Smooth muscle cell (in vitro differentiated cells): Measurements from ENCODE around the gene STAT3. TPM values are rescaled to one million over a fixed set of nuclear protein-coding genes. Genes with fewer than 3 reads are reported as not detected.

Source experiments
- DNase-seq: peaks from one replicate; lab custom pipeline; 2025; ENCODE audit not compliant: unreplicated experiment; lab: John Stamatoyannopoulos, UW
- H2AFZ ChIP-seq: fragments of 200-600 bp; sonication (generic); 2 replicates; pipeline ENCODE4 v1.6.0; 2016; ENCODE audit warnings: antibody characterized with exemption, low read depth, mild to moderate bottlenecking
- H3F3A ChIP-seq: fragments of 200-600 bp; sonication (generic); 2 replicates; pipeline ENCODE4 v1.6.0; 2017; ENCODE audit warnings: antibody characterized with exemption, low read depth
- H3K27ac ChIP-seq: fragments of 200-600 bp; sonication (generic); 2 replicates; pipeline ENCODE4 v1.5.1; 2016; ENCODE audit warnings: low read depth, mild to moderate bottlenecking
- H3K27me3 ChIP-seq: fragments of 200-600 bp; sonication (generic); 2 replicates; pipeline ENCODE4 v1.6.1; 2016; ENCODE audit warnings: low read depth, mild to moderate bottlenecking
- H3K36me3 ChIP-seq: fragments of 200-600 bp; sonication (generic); 2 replicates; pipeline ENCODE4 v1.5.1; 2016; ENCODE audit warnings: low read depth
- H3K4me1 ChIP-seq: fragments of 200-600 bp; sonication (generic); 2 replicates; pipeline ENCODE4 v1.5.1; 2016; ENCODE audit warnings: low read depth
- H3K4me2 ChIP-seq: fragments of 200-600 bp; sonication (generic); 2 replicates; pipeline ENCODE4 v1.6.0; 2016; ENCODE audit warnings: mild to moderate bottlenecking
- H3K4me3 ChIP-seq: fragments of 200-600 bp; sonication (generic); 2 replicates; pipeline ENCODE4 v1.5.1; 2016; ENCODE audit warnings: mild to moderate bottlenecking
- H3K79me2 ChIP-seq: fragments of 200-600 bp; sonication (generic); 2 replicates; pipeline ENCODE4 v1.6.0; 2016; ENCODE audit warnings: low read depth, mild to moderate bottlenecking
- H3K9ac ChIP-seq: fragments of 200-600 bp; sonication (generic); 2 replicates; pipeline ENCODE4 v1.6.0; 2016; ENCODE audit warnings: low read depth
- H3K9me3 ChIP-seq: fragments of 200-600 bp; sonication (generic); replicated peaks from 2 replicates; pipeline ENCODE4 v1.5.1; 2016; ENCODE audit warnings: low read depth
- H4K20me1 ChIP-seq: fragments of 200-600 bp; sonication (generic); 2 replicates; pipeline ENCODE4 v1.6.0; 2016; ENCODE audit warnings: low read depth
- WGBS: methylation state at CpG from one replicate; pipeline ENCODE4 v1.1.7; 2016; ENCODE audit warnings: low lambda C conversion rate; 5-methylcytosine and 5-hydroxymethylcytosine counted together
- polyA plus RNA-seq: library from polyadenylated mRNA; unstranded; fragments of >200 nt; fragmentation: Nextera tagmentation; extraction: Ambion mirVana; gene quantifications from 2 replicates; pipeline ENCODE4 v1.2.1, GENCODE V29; 2016
- total RNA-seq: library from RNA; depleted of rRNA; stranded (reverse); fragments of >200 nt; gene quantifications from 2 replicates; pipeline ENCODE4 v1.2.3, GENCODE V29; 2014
- TF ChIP-seq, protein P1 (sequence below): fragments of 200-600 bp; sonication (generic); IDR thresholded peaks from 2 replicates; pipeline ENCODE4 v1.5.1; 2017; ENCODE audit warnings: borderline replicate concordance, mild to moderate bottlenecking, antibody characterized with exemption; ENCODE audit not compliant: insufficient read depth, poor library complexity, severe bottlenecking

STAT3 gene
- total and polyA plus RNA-seq, 2 experiments from 2014 or later, result 85.6 to 87.7 TPM

DNA sequence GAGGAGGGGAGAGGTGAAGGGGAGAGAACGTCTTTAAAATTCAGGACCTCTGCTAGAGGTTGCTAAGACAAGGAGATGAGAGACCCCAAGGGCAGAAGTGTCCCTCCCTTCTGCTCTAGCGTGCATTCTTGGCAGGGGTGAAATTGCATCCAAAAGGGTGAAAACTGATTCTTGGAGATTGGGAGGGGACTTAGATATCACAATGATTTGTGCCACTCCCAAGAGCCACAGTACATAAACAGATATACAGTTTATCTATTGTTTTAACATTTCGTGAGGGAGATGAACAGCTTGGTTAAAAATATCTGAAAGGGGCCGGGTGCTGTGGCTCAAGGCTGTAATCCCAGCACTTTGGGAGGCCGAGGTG is 22.1 kb upstream of the STAT3 start:
- TF ChIP-seq, protein P1, sequence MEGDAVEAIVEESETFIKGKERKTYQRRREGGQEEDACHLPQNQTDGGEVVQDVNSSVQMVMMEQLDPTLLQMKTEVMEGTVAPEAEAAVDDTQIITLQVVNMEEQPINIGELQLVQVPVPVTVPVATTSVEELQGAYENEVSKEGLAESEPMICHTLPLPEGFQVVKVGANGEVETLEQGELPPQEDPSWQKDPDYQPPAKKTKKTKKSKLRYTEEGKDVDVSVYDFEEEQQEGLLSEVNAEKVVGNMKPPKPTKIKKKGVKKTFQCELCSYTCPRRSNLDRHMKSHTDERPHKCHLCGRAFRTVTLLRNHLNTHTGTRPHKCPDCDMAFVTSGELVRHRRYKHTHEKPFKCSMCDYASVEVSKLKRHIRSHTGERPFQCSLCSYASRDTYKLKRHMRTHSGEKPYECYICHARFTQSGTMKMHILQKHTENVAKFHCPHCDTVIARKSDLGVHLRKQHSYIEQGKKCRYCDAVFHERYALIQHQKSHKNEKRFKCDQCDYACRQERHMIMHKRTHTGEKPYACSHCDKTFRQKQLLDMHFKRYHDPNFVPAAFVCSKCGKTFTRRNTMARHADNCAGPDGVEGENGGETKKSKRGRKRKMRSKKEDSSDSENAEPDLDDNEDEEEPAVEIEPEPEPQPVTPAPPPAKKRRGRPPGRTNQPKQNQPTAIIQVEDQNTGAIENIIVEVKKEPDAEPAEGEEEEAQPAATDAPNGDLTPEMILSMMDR, result no peak
- no peak for DNase-seq
- Histone ChIP-seq H3K36me3 (no peaks in the 10 kb centered on the region), H3K4me1 (peaks cover 22% of the 10 kb centered on the region), H3K9me3 (no peaks in the 10 kb centered on the region), H3K4me3 (no peak overlapping the region), H3K79me2 (peaks cover 95% of the 10 kb centered on the region), H3F3A (peaks cover 4% of the 10 kb centered on the region), H3K27ac (peak overlapping the region; percentile 78), H4K20me1 (peaks cover 100% of the 10 kb centered on the region), H3K27me3 (no peaks in the 10 kb centered on the region), H3K4me2 (peak overlapping the region; percentile 9), H3K9ac (peak overlapping the region; percentile 4), H2AFZ (no peak overlapping the region)
- 89% methylated on average over 5 of the region's 5 CpGs for WGBS

DNA sequence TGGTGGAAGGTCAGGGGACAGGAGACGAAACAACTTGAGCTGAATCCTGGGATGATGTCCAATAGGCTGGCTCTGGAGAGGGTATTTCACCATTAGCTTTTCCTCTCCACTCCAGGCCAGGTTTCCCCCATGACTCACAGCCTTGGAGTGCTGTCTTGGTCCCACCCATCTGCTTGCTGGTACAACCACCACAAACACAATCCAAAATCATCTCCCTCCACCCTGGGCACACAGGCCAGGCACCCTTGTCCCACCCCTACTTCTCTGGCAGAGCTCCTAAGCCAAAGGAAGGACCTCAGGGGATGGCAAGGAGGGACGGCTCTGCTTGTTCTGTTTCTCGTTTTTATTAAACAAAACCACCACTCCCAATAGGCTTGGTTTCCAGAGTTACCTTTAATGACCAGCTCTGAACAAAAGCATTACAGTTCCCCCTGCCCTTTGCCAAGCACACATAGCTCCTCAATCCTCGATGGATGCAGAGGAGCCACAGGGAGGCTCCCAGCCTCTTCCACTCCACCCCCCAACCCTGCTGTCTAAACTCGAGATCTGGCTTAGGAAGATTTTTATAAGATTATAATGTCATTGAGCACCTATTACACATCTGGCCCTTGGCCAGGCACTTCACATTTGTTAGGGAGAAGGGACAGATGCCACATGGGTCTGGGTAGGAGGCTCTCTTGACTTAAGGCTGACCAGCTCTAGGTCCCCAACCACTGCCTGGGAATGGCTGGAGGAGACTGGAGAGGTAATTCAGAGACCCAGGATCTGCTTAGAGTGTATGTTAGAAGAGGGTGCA is 21.5 kb upstream of the STAT3 start:
- Histone ChIP-seq H3K36me3 (no peaks in the 10 kb centered on the region), H3K27ac (peak overlapping the region; percentile 78), H3K79me2 (peaks cover 90% of the 10 kb centered on the region), H2AFZ (no peak overlapping the region), H3F3A (peaks cover 4% of the 10 kb centered on the region), H3K9me3 (no peaks in the 10 kb centered on the region), H3K4me1 (peaks cover 22% of the 10 kb centered on the region), H3K9ac (peak overlapping the region; percentile 4), H4K20me1 (peaks cover 100% of the 10 kb centered on the region), H3K4me2 (peak overlapping the region; percentile 9), H3K27me3 (no peaks in the 10 kb centered on the region), H3K4me3 (no peak overlapping the region)
- WGBS, result 47% methylated on average over 5 of the region's 5 CpGs
- TF ChIP-seq, protein P1, result no peak
- no peak for DNase-seq

DNA sequence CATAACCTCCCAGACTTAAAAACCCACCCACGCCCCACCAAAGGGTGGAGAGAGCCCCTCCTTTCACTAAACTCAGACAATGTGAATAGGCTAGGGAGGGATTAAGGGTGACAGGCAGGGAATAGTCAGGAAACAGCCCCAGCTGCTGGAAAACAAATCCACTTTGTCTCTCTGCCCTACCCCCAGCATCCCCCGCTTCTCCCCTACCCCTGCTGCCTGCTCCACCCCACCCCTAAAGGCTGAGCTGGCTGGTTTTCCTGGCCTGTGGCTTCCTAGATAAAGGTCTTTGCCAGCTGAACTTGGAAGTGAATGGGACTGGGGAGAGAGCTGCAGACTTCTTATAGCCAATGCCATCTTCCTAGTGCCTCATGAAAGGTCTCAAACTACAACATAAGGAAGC is 19.8 kb upstream of the STAT3 start:
- Histone ChIP-seq H4K20me1 (peaks cover 100% of the 10 kb centered on the region), H3K27ac (no peak overlapping the region), H3K79me2 (peaks cover 80% of the 10 kb centered on the region), H3K9me3 (no peaks in the 10 kb centered on the region), H3K4me3 (no peak overlapping the region), H3K9ac (no peak overlapping the region), H3K36me3 (no peaks in the 10 kb centered on the region), H3K4me2 (no peak overlapping the region), H2AFZ (no peak overlapping the region), H3F3A (peaks cover 9% of the 10 kb centered on the region), H3K27me3 (no peaks in the 10 kb centered on the region), H3K4me1 (peaks cover 23% of the 10 kb centered on the region)
- TF ChIP-seq, protein P1, result no peak
- DNase-seq, result no peak
- 76% methylated on average over 2 of the region's 2 CpGs for WGBS
